Neural cell (in vitro differentiated cells): ENCODE measurements around the gene NDST3. TPM values are rescaled to one million over a fixed set of nuclear protein-coding genes. Genes with fewer than 3 reads are reported as not detected.

Source experiments
- H2AFZ ChIP-seq: fragments of 200-600, 300-800 bp; sonication (generic), shearing (Covaris generic); 2 replicates; pipeline ENCODE4 v1.6.0; 2014; ENCODE audit warnings: low read depth, mild to moderate bottlenecking, antibody characterized with exemption, low read length, moderate library complexity
- H3F3A ChIP-seq: fragments of 200-600 bp; shearing (Covaris generic); 2 replicates; pipeline ENCODE4 v1.6.1; 2016; ENCODE audit warnings: mild to moderate bottlenecking, moderate library complexity, mixed read lengths, antibody characterized with exemption, low read length; ENCODE audit not compliant: insufficient read depth, poor library complexity, severe bottlenecking
- H3K27ac ChIP-seq: fragments of 200-600, 300-800 bp; sonication (generic), shearing (Covaris generic); 2 replicates; pipeline ENCODE4 v1.5.1; 2014; ENCODE audit warnings: mild to moderate bottlenecking, low read length, moderate library complexity
- H3K27me3 ChIP-seq: fragments of 300-800, 200-600 bp; sonication (generic), shearing (Covaris generic); 2 replicates; pipeline ENCODE4 v1.6.0; 2014; ENCODE audit warnings: mild to moderate bottlenecking, low read depth, low read length, moderate library complexity; ENCODE audit not compliant: insufficient read depth
- H3K36me3 ChIP-seq: fragments of 300-800, 200-600 bp; sonication (generic), shearing (Covaris generic); 2 replicates; pipeline ENCODE4 v1.5.1; 2014; ENCODE audit warnings: mild to moderate bottlenecking, antibody characterized with exemption, low read length, moderate library complexity; ENCODE audit not compliant: insufficient read depth
- H3K4me2 ChIP-seq: fragments of 300-800, 200-600 bp; sonication (generic), shearing (Covaris generic); 2 replicates; pipeline ENCODE4 v1.6.0; 2014; ENCODE audit warnings: mild to moderate bottlenecking, low read length
- H3K4me3 ChIP-seq: fragments of 300-800, 200-600 bp; sonication (generic), shearing (Covaris generic); 2 replicates; pipeline ENCODE4 v1.5.1; 2014; ENCODE audit warnings: mild to moderate bottlenecking, low read length, moderate library complexity
- H3K79me2 ChIP-seq: fragments of 200-600 bp; shearing (Covaris generic); replicated peaks from 2 replicates; pipeline ENCODE4 v1.6.0; 2014; ENCODE audit warnings: mild to moderate bottlenecking, low read length, moderate library complexity; ENCODE audit not compliant: insufficient read depth
- H3K9ac ChIP-seq: fragments of 300-800, 200-600 bp; sonication (generic), shearing (Covaris generic); 2 replicates; pipeline ENCODE4 v1.6.1; 2016; ENCODE audit warnings: mild to moderate bottlenecking, low read length, mixed read lengths
- H3K9me2 ChIP-seq: fragments of 200-600 bp; shearing (Covaris generic); 2 replicates; pipeline ENCODE4 v1.6.1; 2016; ENCODE audit warnings: mild to moderate bottlenecking, low read length, mixed read lengths; ENCODE audit not compliant: insufficient read depth
- H3K9me3 ChIP-seq: fragments of 200-600, 300-800 bp; sonication (generic), shearing (Covaris generic); 2 replicates; pipeline ENCODE4 v1.6.1; 2016; ENCODE audit warnings: mild to moderate bottlenecking, mixed run types, low read length, moderate library complexity, mixed read lengths
- H4K20me1 ChIP-seq: fragments of 200-600 bp; shearing (Covaris generic); 2 replicates; pipeline ENCODE4 v1.6.1; 2016; ENCODE audit warnings: mild to moderate bottlenecking, mixed run types; ENCODE audit not compliant: insufficient read depth
- EP300 ChIP-seq: fragments of 450-650 bp; conservative IDR thresholded peaks from 2 replicates; pipeline ENCODE4 v1.6.1; 2014; ENCODE audit warnings: antibody characterized with exemption, mild to moderate bottlenecking, moderate library complexity; ENCODE audit not compliant: poor library complexity, severe bottlenecking
- EZH2 ChIP-seq: fragments of 200-600, 300-800 bp; shearing (Covaris generic), sonication (generic); IDR thresholded peaks from 2 replicates; pipeline ENCODE4 v1.6.1; 2014; ENCODE audit warnings: antibody characterized with exemption, low read length, borderline replicate concordance, mild to moderate bottlenecking; ENCODE audit not compliant: insufficient read depth, poor library complexity, severe bottlenecking
- MXI1 ChIP-seq: fragments of 450-650 bp; conservative IDR thresholded peaks from 2 replicates; pipeline ENCODE4 v1.6.1; 2014; ENCODE audit warnings: antibody characterized with exemption, mild to moderate bottlenecking; ENCODE audit not compliant: poor library complexity, severe bottlenecking
- POLR2AphosphoS5 ChIP-seq: IDR thresholded peaks from 2 replicates; pipeline ENCODE4 v1.6.1; 2012
- RAD21 ChIP-seq: fragments of 450-650 bp; conservative IDR thresholded peaks from 2 replicates; pipeline ENCODE4 v1.6.1; 2014; ENCODE audit warnings: antibody characterized with exemption, mild to moderate bottlenecking, moderate library complexity
- SMC3 ChIP-seq: fragments of 450-650 bp; conservative IDR thresholded peaks from 2 replicates; pipeline ENCODE4 v1.6.1; 2014; ENCODE audit warnings: antibody characterized with exemption, mild to moderate bottlenecking, moderate library complexity; ENCODE audit not compliant: poor library complexity
- TAF1 ChIP-seq: IDR thresholded peaks from 2 replicates; pipeline ENCODE4 v1.6.1; 2012; ENCODE audit warnings: low read depth
- polyA plus RNA-seq: library from polyadenylated mRNA; depleted of rRNA; stranded (reverse); fragments of >200 nt; gene quantifications from 2 replicates; pipeline ENCODE4 v1.2.3, GENCODE V29; 2014
- TF ChIP-seq, protein P1 (sequence below): fragments of 450-650 bp; IDR thresholded peaks from 2 replicates; pipeline ENCODE4 v1.5.1; 2014; ENCODE audit warnings: antibody characterized with exemption, mild to moderate bottlenecking, moderate library complexity; ENCODE audit not compliant: poor library complexity, severe bottlenecking
- TF ChIP-seq, protein P2 (sequence below): IDR thresholded peaks from 2 replicates; pipeline ENCODE4 v1.6.1; 2012; ENCODE audit warnings: borderline replicate concordance

Gene NDST3
- polyA plus RNA-seq, 1 donor from 2014 or later, result 4.0 TPM

DNA sequence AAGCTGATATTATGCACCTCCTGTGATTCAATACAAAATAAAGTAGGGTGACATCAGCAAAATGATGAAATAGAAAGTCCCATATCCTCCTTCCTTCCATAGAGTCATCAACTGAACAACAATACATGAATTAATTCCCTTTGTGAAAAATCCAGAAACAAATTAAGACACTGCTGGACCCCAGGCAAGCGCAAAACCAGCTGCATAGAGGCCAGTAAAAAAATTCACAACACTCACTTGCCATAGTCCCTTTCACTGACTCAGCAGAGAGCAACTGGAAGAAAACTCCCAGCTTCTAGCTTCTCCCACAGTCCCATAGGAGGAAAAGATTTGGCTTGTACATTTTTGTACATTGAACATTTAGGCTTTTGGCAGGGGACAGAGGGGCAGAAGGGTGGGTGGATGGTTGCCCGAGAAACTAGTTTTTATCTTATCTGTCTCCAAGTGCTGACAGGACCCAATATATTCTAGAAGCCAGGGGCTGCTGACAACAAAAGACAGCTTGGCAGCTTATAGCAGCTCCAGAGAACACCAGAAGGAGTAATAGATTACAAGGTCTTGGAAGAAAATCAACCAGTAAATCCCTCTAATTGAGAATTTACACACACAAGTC is 124.6 kb downstream of the NDST3 start:
- no peaks in the 10 kb centered on the region for H3K79me2 ChIP-seq
- H3K9me3 ChIP-seq, result no peaks in the 10 kb centered on the region
- H2AFZ ChIP-seq, result no peak overlapping the region
- no peak overlapping the region for H3K4me2 ChIP-seq
- H3F3A ChIP-seq, result no peaks in the 10 kb centered on the region
- TF ChIP-seq, protein P1, sequence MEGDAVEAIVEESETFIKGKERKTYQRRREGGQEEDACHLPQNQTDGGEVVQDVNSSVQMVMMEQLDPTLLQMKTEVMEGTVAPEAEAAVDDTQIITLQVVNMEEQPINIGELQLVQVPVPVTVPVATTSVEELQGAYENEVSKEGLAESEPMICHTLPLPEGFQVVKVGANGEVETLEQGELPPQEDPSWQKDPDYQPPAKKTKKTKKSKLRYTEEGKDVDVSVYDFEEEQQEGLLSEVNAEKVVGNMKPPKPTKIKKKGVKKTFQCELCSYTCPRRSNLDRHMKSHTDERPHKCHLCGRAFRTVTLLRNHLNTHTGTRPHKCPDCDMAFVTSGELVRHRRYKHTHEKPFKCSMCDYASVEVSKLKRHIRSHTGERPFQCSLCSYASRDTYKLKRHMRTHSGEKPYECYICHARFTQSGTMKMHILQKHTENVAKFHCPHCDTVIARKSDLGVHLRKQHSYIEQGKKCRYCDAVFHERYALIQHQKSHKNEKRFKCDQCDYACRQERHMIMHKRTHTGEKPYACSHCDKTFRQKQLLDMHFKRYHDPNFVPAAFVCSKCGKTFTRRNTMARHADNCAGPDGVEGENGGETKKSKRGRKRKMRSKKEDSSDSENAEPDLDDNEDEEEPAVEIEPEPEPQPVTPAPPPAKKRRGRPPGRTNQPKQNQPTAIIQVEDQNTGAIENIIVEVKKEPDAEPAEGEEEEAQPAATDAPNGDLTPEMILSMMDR, result no peak
- H3K27ac ChIP-seq, result no peak overlapping the region
- no peaks in the 10 kb centered on the region for H3K27me3 ChIP-seq
- no peaks in the 10 kb centered on the region for H3K36me3 ChIP-seq
- H3K4me3 ChIP-seq, result no peak overlapping the region
- H3K9ac ChIP-seq, result no peak overlapping the region
- H4K20me1 ChIP-seq, result no peaks in the 10 kb centered on the region
- no peaks in the 10 kb centered on the region for H3K9me2 ChIP-seq

DNA sequence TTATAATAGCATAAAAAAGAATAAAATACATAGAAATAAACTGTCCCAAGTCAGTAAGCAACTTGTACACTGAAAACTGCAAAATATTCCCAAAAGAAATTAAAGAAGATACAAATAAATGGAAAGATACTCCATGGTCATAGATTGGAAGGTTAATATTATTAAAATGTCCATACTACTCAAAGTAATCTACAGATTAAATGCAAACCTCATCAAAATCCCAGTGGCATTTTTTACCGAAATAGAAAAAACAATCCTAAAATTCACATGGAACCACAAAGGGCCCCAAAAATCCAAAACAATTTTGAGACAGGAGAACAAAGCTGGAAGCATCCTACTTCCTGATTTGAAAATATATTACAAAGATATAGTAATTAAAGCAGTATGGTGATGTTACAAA is 133.0 kb downstream of the NDST3 start:
- H3K4me3 ChIP-seq, result no peak overlapping the region
- no peaks in the 10 kb centered on the region for H3K79me2 ChIP-seq
- H3F3A ChIP-seq, result no peaks in the 10 kb centered on the region
- H2AFZ ChIP-seq, result no peak overlapping the region
- H3K4me2 ChIP-seq, result no peak overlapping the region
- TF ChIP-seq EP300 (no peak), RAD21 (no peak)
- H4K20me1 ChIP-seq, result no peaks in the 10 kb centered on the region
- no peaks in the 10 kb centered on the region for H3K9me2 ChIP-seq
- H3K27ac ChIP-seq, result no peak overlapping the region
- H3K9me3 ChIP-seq, result peaks cover 5% of the 10 kb centered on the region
- H3K27me3 ChIP-seq, result no peaks in the 10 kb centered on the region
- H3K9ac ChIP-seq, result no peak overlapping the region
- H3K36me3 ChIP-seq, result no peaks in the 10 kb centered on the region

DNA sequence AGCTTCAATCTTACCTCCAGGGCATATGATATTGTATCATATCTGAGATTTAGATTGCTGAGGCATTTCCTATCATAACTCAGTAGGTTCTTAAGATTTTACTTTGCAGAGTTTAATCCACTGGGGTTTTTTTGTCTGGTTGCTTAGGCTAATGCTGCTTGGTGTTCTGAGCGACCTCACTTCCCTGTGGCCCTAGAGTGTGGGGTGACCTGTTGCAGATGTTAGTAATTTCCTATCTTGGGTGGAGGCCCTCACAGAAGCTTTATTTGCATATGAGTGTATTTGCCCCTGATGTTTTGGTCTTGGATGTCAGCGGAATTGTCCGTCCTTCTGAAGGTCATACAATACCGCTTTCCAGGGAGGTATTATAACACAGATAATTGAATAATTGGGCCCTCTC is 137.1 kb downstream of the NDST3 start:
- Histone ChIP-seq H2AFZ (no peak overlapping the region), H3K4me3 (no peak overlapping the region), H3K27ac (no peak overlapping the region), H3K9me2 (no peaks in the 10 kb centered on the region), H3K36me3 (no peaks in the 10 kb centered on the region), H3K27me3 (no peaks in the 10 kb centered on the region), H3K9me3 (peaks cover 5% of the 10 kb centered on the region), H3F3A (no peaks in the 10 kb centered on the region), H3K9ac (no peak overlapping the region), H4K20me1 (no peaks in the 10 kb centered on the region), H3K79me2 (no peaks in the 10 kb centered on the region), H3K4me2 (no peak overlapping the region)
- TF ChIP-seq SMC3 (no peak), EZH2 (no peak), POLR2AphosphoS5 (no peak), TAF1 (no peak), MXI1 (no peak), EP300 (no peak), RAD21 (no peak)
- TF ChIP-seq, protein P2, sequence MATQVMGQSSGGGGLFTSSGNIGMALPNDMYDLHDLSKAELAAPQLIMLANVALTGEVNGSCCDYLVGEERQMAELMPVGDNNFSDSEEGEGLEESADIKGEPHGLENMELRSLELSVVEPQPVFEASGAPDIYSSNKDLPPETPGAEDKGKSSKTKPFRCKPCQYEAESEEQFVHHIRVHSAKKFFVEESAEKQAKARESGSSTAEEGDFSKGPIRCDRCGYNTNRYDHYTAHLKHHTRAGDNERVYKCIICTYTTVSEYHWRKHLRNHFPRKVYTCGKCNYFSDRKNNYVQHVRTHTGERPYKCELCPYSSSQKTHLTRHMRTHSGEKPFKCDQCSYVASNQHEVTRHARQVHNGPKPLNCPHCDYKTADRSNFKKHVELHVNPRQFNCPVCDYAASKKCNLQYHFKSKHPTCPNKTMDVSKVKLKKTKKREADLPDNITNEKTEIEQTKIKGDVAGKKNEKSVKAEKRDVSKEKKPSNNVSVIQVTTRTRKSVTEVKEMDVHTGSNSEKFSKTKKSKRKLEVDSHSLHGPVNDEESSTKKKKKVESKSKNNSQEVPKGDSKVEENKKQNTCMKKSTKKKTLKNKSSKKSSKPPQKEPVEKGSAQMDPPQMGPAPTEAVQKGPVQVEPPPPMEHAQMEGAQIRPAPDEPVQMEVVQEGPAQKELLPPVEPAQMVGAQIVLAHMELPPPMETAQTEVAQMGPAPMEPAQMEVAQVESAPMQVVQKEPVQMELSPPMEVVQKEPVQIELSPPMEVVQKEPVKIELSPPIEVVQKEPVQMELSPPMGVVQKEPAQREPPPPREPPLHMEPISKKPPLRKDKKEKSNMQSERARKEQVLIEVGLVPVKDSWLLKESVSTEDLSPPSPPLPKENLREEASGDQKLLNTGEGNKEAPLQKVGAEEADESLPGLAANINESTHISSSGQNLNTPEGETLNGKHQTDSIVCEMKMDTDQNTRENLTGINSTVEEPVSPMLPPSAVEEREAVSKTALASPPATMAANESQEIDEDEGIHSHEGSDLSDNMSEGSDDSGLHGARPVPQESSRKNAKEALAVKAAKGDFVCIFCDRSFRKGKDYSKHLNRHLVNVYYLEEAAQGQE, result no peak
- TF ChIP-seq, protein P1, result no peak
